CD14-positive monocyte (primary cell): ENCODE data around the gene NATD1. TPM values are rescaled to one million over a fixed set of nuclear protein-coding genes. Genes with fewer than 3 reads are reported as not detected.

Source experiments
- DNase-seq, 3 donors: peaks; one replicate each; pipeline ENCODE4 v3.0.0-alpha.2; 2011 to 2022
- H2AFZ ChIP-seq: 2 replicates; pipeline ENCODE4 v1.6.0; 2012; ENCODE audit warnings: mild to moderate bottlenecking, low read depth, low read length, inconsistent platforms; ENCODE audit not compliant: insufficient read depth, poor library complexity, severe bottlenecking
- H3K27ac ChIP-seq, 2 donors: 1 replicate in 1 of 2; 2 replicates in 1 of 2; pipeline ENCODE4 v1.5.1; 2012 to 2013; ENCODE audit warnings: low read length in 2 of 2, control low read depth in 1 of 2, inconsistent platforms in 1 of 2, low read depth in 1 of 2, mild to moderate bottlenecking in 1 of 2
- H3K27me3 ChIP-seq, 2 donors: one replicate each; pipeline versions ENCODE4 v1.6.0 to v1.6.1; 2011 to 2013; ENCODE audit warnings: low read length in 2 of 2; ENCODE audit not compliant: control insufficient read depth in 2 of 2, insufficient read depth in 2 of 2
- H3K36me3 ChIP-seq, 2 donors: replicated peaks in 1 of 2; 1 replicate in 1 of 2; 2 replicates in 1 of 2; pipeline versions ENCODE4 v1.5.1 to v1.6.1; 2012 to 2013; ENCODE audit warnings: low read length in 2 of 2, control low read depth in 1 of 2, inconsistent platforms in 1 of 2, mild to moderate bottlenecking in 1 of 2; ENCODE audit not compliant: insufficient read depth in 2 of 2, control insufficient read depth in 1 of 2
- H3K4me1 ChIP-seq, 2 donors: 1 replicate in 1 of 2; 2 replicates in 1 of 2; pipeline versions ENCODE4 v1.5.1 to v1.6.1; 2012 to 2013; ENCODE audit warnings: low read length in 2 of 2, control low read depth in 1 of 2, inconsistent platforms in 1 of 2, mild to moderate bottlenecking in 1 of 2, moderate library complexity in 1 of 2; ENCODE audit not compliant: insufficient read depth in 2 of 2, control insufficient read depth in 1 of 2
- H3K4me2 ChIP-seq: replicated peaks from 2 replicates; pipeline ENCODE3; 2012; ENCODE audit warnings: low read length, moderate library complexity, mild to moderate bottlenecking; ENCODE audit not compliant: poor library complexity, severe bottlenecking; ENCODE audit errors: extremely low read depth
- H3K4me3 ChIP-seq, 3 experiments: fragments of 200-600 bp in 1 of 3; sonication (generic) in 1 of 3; replicated peaks in 1 of 3; 1 replicate in 2 of 3; 2 replicates in 1 of 3; pipeline ENCODE4 v1.5.1; 2011 to 2013; ENCODE audit warnings: low read length in 3 of 3, mild to moderate bottlenecking in 3 of 3, control low read depth in 2 of 3, low read depth in 2 of 3, inconsistent platforms in 1 of 3, moderate library complexity in 1 of 3
- H3K79me2 ChIP-seq: 2 replicates; pipeline ENCODE4 v1.6.0; 2012; ENCODE audit warnings: mild to moderate bottlenecking, control low read depth, inconsistent platforms, low read length, moderate library complexity; ENCODE audit not compliant: insufficient read depth
- H3K9ac ChIP-seq: 2 replicates; pipeline ENCODE4 v1.6.0; 2017; ENCODE audit warnings: low read length, mild to moderate bottlenecking; ENCODE audit not compliant: insufficient read depth, poor library complexity, severe bottlenecking
- H3K9me3 ChIP-seq, 2 donors: replicated peaks in 1 of 2; 1 replicate in 1 of 2; 2 replicates in 1 of 2; pipeline versions ENCODE4 v1.5.1 to v1.6.1; 2012 to 2013; ENCODE audit warnings: low read length in 2 of 2, control low read depth in 1 of 2; ENCODE audit not compliant: control insufficient read depth in 1 of 2, insufficient read depth in 1 of 2
- H4K20me1 ChIP-seq: 2 replicates; pipeline ENCODE4 v1.6.0; 2012; ENCODE audit warnings: mild to moderate bottlenecking, low read length, control low read depth, moderate library complexity; ENCODE audit not compliant: insufficient read depth
- H3K27ac Mint-ChIP-seq, 7 donors: one replicate each; pipeline ENCODE4 v1.8.0; 2020; ENCODE audit warnings: mild to moderate bottlenecking in 7 of 7, mixed read lengths in 7 of 7, moderate library complexity in 6 of 7, inconsistent platforms in 2 of 7
- H3K27me3 Mint-ChIP-seq, 3 donors: one replicate each; pipeline ENCODE4 v1.8.0; 2021 to 2022; ENCODE audit warnings: low read depth in 3 of 3, mild to moderate bottlenecking in 3 of 3, mixed read lengths in 3 of 3, moderate library complexity in 3 of 3, inconsistent platforms in 1 of 3
- H3K36me3 Mint-ChIP-seq, 2 donors: one replicate each; pipeline ENCODE4 v1.8.0; 2020; ENCODE audit warnings: mixed read lengths in 2 of 2, inconsistent platforms in 1 of 2, mild to moderate bottlenecking in 1 of 2
- H3K4me1 Mint-ChIP-seq: one replicate; pipeline ENCODE4 v1.8.0; 2020; ENCODE audit warnings: mild to moderate bottlenecking, mixed read lengths
- H3K4me3 Mint-ChIP-seq, 2 donors: one replicate each; pipeline ENCODE4 v1.8.0; 2020; ENCODE audit warnings: mild to moderate bottlenecking in 2 of 2, mixed read lengths in 2 of 2, moderate library complexity in 1 of 2
- H3K9me3 Mint-ChIP-seq, 7 donors: one replicate each; pipeline ENCODE4 v1.8.0; 2020 to 2022; ENCODE audit warnings: mixed read lengths in 7 of 7, mild to moderate bottlenecking in 6 of 7, moderate library complexity in 6 of 7, inconsistent platforms in 2 of 7
- WGBS: methylation state at CpG from one replicate; pipeline ENCODE4 v1.1.5; 2013; ENCODE audit warnings: missing lambda C conversion rate; ENCODE audit not compliant: insufficient coverage; 5-methylcytosine and 5-hydroxymethylcytosine counted together
- intact Hi-C, 2 donors: fragments of 100-400 bp; cut with micrococcal nuclease; formaldehyde crosslinking; loops; one replicate each; pipeline versions ENCODE4 v1.15.0 to v1.15.1; 2023
- polyA plus RNA-seq, 3 donors: library from polyadenylated mRNA; depleted of rRNA in 1 of 3; unstranded in 2 of 3; stranded (reverse) in 1 of 3; fragments of 300-500 nt in 2 of 3; fragments of >200 nt in 1 of 3; fragmentation: Illumina TruSeq in 2 of 3; gene quantifications; 1 replicate in 2 of 3; 2 replicates in 1 of 3; pipeline ENCODE4 v1.2.3, GENCODE V29; 2012 to 2021
- TF ChIP-seq, protein P1 (sequence below): fragments of 200-600 bp; IDR thresholded peaks from one replicate; pipeline ENCODE4 v1.8.0; 2022; ENCODE audit warnings: antibody characterized with exemption, mild to moderate bottlenecking

The NATD1 gene
- polyA plus RNA-seq, 3 donors = 3.0 to 13.6 (median 3.8) TPM

- H3K27ac Mint-ChIP-seq = no peak overlapping the region
- Histone ChIP-seq H4K20me1 (peaks cover 77% of the 10 kb centered on the region), H3K4me1 (peaks cover 21 to 37% of the 10 kb centered on the region in 2 donors), H3K9me3 (no peaks in the 10 kb centered on the region), H3K9ac (no peak overlapping the region), H3K27me3 (no peaks in the 10 kb centered on the region), H3K79me2 (peaks cover 3% of the 10 kb centered on the region), H3K36me3 (no peaks in the 10 kb centered on the region), H2AFZ (no peak overlapping the region), H3K4me3 (no peak overlapping the region), H3K4me2 (no peak overlapping the region), H3K27ac (no peak overlapping the region)
- peaks cover 36% of the 10 kb centered on the region for H3K4me1 Mint-ChIP-seq
- intact Hi-C loops = no loop called here
- peaks cover 3 to 12% of the 10 kb centered on the region in 2 donors for H3K36me3 Mint-ChIP-seq
- DNase-seq = no peak
- no peak overlapping the region for H3K4me3 Mint-ChIP-seq
- peaks cover 0 to 2% (median 0%) of the 10 kb centered on the region in 7 donors for H3K9me3 Mint-ChIP-seq
- TF ChIP-seq, protein P1, sequence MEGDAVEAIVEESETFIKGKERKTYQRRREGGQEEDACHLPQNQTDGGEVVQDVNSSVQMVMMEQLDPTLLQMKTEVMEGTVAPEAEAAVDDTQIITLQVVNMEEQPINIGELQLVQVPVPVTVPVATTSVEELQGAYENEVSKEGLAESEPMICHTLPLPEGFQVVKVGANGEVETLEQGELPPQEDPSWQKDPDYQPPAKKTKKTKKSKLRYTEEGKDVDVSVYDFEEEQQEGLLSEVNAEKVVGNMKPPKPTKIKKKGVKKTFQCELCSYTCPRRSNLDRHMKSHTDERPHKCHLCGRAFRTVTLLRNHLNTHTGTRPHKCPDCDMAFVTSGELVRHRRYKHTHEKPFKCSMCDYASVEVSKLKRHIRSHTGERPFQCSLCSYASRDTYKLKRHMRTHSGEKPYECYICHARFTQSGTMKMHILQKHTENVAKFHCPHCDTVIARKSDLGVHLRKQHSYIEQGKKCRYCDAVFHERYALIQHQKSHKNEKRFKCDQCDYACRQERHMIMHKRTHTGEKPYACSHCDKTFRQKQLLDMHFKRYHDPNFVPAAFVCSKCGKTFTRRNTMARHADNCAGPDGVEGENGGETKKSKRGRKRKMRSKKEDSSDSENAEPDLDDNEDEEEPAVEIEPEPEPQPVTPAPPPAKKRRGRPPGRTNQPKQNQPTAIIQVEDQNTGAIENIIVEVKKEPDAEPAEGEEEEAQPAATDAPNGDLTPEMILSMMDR = no peak
- H3K27me3 Mint-ChIP-seq = peaks cover 0 to 9% (median 3%) of the 10 kb centered on the region in 3 donors
- WGBS = over 99% methylated on average over 8 of the region's 12 CpGs
Observed at GRCh38 chr17:21249086-21249795, 4.0 kb downstream of the NATD1 start.

- no peak overlapping the region for H3K9ac ChIP-seq
Observed at GRCh38 chr17:21248500-21248899, 4.7 kb downstream of the NATD1 start.

More at GRCh38 chr17:21248500-21248899, 4.7 kb downstream of the NATD1 start:
- Histone ChIP-seq H3K27me3 (no peaks in the 10 kb centered on the region), H3K79me2 (peaks cover 3% of the 10 kb centered on the region), H4K20me1 (peaks cover 85% of the 10 kb centered on the region), H3K4me2 (no peak overlapping the region), H3K9me3 (no peaks in the 10 kb centered on the region), H2AFZ (no peak overlapping the region), H3K27ac (no peak overlapping the region), H3K4me3 (no peak overlapping the region), H3K4me1 (peaks cover 17 to 31% of the 10 kb centered on the region in 2 donors), H3K36me3 (peaks cover 1 to 6% of the 10 kb centered on the region in 2 donors)
- no peak for DNase-seq
- WGBS = 98% methylated on average over 4 of the region's 4 CpGs
- H3K27ac Mint-ChIP-seq = peak overlapping the region in 1 of 7 donors; percentile 60
- H3K4me3 Mint-ChIP-seq = no peak overlapping the region
- peaks cover 3 to 18% of the 10 kb centered on the region in 2 donors for H3K36me3 Mint-ChIP-seq
- TF ChIP-seq, protein P1 = no peak
- peaks cover 33% of the 10 kb centered on the region for H3K4me1 Mint-ChIP-seq
- intact Hi-C loops = no loop called here
- H3K27me3 Mint-ChIP-seq = peaks cover 0 to 9% (median 3%) of the 10 kb centered on the region in 3 donors
- peaks cover 0 to 2% (median 0%) of the 10 kb centered on the region in 7 donors for H3K9me3 Mint-ChIP-seq
